AG04450 (cell line): Measurements from ENCODE around the gene CEP72. TPM values are rescaled to one million over a fixed set of nuclear protein-coding genes. Genes with fewer than 3 reads are reported as not detected.

Experiments used
- CTCF ChIA-PET: fragments of 300-600, 350-600 bp; formaldehyde crosslinking; extraction: SDS; loops from one replicate; lab custom pipeline; 2022; ENCODE audit warnings: antibody characterized with exemption, inconsistent platforms; lab: Charles Lee
- POLR2A ChIA-PET: fragments of 350-600 bp; formaldehyde crosslinking; extraction: SDS; loops from one replicate; lab custom pipeline; 2021; ENCODE audit warnings: antibody characterized with exemption, inconsistent platforms; lab: Yijun Ruan, JAX
- DNase-seq: peaks from one replicate; pipeline ENCODE4 v3.0.0-alpha.2; 2011; ENCODE audit warnings: low read depth, low spot score
- H3K27ac ChIP-seq: one replicate; pipeline ENCODE4 v1.5.1; 2012; ENCODE audit warnings: low read depth, low read length, control low read depth
- H3K27me3 ChIP-seq: one replicate; pipeline ENCODE4 v1.6.0; 2012; ENCODE audit warnings: low read length; ENCODE audit not compliant: control insufficient read depth, insufficient read depth
- H3K4me3 ChIP-seq: 2 replicates; pipeline ENCODE4 v1.5.1; 2011; ENCODE audit warnings: mild to moderate bottlenecking, low read depth, low read length, control low read depth
- H3K9me3 ChIP-seq: 2 replicates; pipeline ENCODE4 v1.5.1; 2012; ENCODE audit warnings: low read length; ENCODE audit not compliant: control insufficient read depth, insufficient read depth
- CTCF ChIP-seq: IDR thresholded peaks from 2 replicates; pipeline ENCODE4 v1.5.1; 2011; ENCODE audit warnings: low read depth, low read length, control low read depth, inconsistent platforms
- polyA plus RNA-seq: library from polyadenylated mRNA; depleted of rRNA; stranded (reverse); fragments of >200 nt; gene quantifications from 2 replicates; pipeline ENCODE4 v1.2.3, GENCODE V29; 2011

Gene CEP72
- polyA plus RNA-seq, 1 experiment: 0.66 TPM

DNA sequence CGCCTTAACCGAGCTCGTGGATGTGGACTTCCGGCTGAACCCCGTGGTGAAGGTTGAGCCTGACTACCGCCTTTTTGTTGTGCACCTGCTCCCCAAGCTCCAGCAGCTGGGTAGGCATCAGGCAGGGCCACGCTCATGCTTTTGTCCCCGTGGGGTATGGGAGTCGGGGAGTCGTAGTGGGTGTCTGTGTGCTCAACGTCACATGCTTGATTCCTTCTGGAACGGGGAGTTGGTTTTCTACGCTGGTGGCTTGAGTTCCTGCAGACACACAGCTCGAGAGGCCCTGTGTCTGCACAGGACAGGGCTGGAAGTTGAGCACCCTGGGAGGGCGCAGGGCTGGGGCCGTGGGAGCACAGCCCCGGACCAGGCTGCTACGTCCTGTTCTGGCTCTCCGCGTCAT, 8.0 kb downstream of the CEP72 start:
- Histone ChIP-seq H3K9me3 (no peaks in the 10 kb centered on the region), H3K27ac (no peak overlapping the region), H3K27me3 (no peaks in the 10 kb centered on the region), H3K4me3 (no peak overlapping the region)
- ChIA-PET POLR2A (no interaction called here), CTCF (no interaction called here)
- no peak for TF ChIP-seq CTCF
- no peak for DNase-seq

GRCh38 chr5:620586-621180, 8.5 kb downstream of the CEP72 start:
- H3K9me3 ChIP-seq: no peaks in the 10 kb centered on the region
- no peak overlapping the region for H3K4me3 ChIP-seq
- ChIA-PET CTCF (no interaction called here), POLR2A (no interaction called here)
- no peak overlapping the region for H3K27ac ChIP-seq
- H3K27me3 ChIP-seq: no peaks in the 10 kb centered on the region
- no peak for TF ChIP-seq CTCF
- DNase-seq: no peak

DNA sequence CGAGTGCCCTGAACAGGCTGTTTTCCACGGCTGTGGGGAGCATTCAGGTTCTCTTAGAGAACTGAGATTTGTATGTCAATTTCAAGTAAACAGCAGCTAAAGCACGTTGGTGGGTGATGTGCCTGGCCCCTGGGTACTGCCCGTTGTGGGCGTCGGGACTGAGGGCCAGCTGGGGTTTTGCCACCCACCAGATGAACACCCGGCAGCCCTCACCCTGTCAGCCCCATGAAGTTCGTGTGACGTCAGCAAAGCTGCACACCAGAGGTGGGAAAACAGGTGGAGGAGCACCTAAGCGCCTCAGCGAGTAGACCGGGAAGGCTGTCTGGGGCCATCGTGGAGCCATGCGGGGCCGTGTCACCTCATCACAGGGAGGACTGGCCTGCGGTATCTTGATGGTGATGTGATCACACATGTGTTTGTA, 9.2 kb downstream of the CEP72 start:
- DNase-seq: no peak
- Histone ChIP-seq H3K27me3 (no peaks in the 10 kb centered on the region), H3K4me3 (no peak overlapping the region), H3K9me3 (no peaks in the 10 kb centered on the region), H3K27ac (no peak overlapping the region)
- ChIA-PET POLR2A (no interaction called here), CTCF (no interaction called here)
- no peak for TF ChIP-seq CTCF

DNA sequence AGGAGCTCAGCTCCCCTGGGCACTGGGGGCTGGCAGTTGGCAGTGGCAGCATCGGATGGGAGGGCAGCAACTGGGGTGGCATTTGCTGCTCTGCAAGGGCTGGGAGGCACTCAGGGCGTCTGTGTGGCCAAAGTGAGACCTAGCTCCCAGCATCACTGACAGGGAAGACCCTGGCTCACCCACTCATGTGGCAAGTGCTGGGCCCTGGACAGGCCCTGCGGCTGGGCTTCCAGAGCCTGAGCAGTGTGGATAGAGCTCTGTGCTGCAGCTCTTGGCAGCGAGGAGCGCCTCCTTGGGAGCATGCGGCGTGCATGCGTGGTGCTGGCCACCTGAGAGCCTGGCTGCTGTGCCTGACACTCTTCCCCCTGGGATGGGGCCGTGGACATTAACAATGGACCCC, 10.2 kb downstream of the CEP72 start:
- POLR2A ChIA-PET: no interaction called here
- no peak for TF ChIP-seq CTCF
- CTCF ChIA-PET: no interaction called here
- no peaks in the 10 kb centered on the region for H3K27me3 ChIP-seq
- H3K9me3 ChIP-seq: no peaks in the 10 kb centered on the region
- DNase-seq: no peak
- H3K27ac ChIP-seq: no peak overlapping the region
- H3K4me3 ChIP-seq: no peak overlapping the region

GRCh38 chr5:622946-623522, 10.9 kb downstream of the CEP72 start:
- no peak for DNase-seq
- POLR2A ChIA-PET: no interaction called here
- CTCF ChIA-PET: no interaction called here
- Histone ChIP-seq H3K4me3 (no peak overlapping the region), H3K9me3 (no peaks in the 10 kb centered on the region), H3K27ac (no peak overlapping the region), H3K27me3 (no peaks in the 10 kb centered on the region)
- TF ChIP-seq CTCF: no peak
